ENCODE results near the gene EYS.

The EYS gene

DNA sequence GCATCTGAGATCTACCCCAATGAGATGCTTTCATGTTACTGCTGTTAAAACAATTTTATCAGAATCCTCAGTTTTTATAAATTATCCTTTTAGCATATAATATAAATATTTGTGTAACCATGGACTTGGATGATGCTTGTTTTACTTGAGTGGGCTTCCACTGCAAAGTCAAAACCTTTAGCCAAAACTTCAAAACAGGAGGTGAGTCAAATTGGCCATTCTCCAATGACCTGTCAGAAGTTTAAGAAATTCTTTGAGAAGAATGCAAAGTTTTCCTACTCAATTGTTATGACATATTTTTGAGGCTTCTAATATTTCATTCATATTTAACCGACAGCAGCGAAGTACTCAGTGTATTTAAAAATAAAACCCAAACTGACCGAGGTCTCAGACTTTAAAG is 507.9 kb downstream of the EYS start:
- no peak for DNase-seq

DNA sequence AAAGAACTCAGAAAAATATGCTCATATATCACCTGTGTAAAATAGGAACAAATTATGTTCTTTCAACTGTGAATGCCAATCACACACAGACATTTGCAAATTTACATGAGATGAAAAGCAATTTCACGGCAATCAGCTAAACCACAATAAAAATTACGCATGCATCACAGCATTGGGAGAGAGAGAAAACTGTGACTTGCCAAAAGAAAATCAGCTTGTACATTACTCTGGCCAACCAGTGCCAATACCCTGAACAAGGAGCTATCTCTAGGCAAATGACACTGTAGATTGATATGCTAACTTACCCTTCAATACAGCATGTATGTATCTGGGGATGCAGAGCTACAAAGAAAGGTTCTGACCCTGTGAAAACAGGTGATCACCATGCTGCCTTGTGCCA is 515.6 kb downstream of the EYS start:
- no peak for DNase-seq

DNA sequence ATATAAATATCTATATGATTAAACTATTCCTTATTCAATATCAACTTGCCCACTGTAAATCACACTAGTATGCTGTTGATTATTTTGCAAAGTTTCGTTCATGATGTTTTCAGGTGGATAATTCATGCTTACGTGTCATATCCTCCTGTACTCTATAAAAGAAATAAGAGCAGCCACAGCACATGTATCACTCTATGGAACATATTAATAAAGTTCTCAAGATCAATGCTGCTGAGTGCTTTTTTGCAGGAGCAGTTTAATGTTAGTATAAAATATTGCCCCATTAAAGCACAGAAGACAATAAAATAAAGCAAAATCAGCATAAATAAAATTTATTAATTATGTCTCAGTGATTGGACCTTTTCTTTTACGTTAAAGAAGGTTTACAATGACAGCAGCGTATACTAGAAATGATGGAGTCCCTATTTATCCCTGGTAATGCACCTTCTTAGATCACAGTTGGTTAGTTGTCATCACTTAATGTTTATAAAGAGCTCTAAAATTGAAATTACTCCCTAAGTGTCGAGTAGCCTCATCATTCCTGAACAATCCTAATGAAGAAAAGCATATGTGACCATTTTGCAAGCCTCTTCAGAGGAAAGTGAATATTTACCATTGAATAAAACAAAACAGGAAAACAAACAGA is 517.7 kb downstream of the EYS start:
- no peak for DNase-seq

DNA sequence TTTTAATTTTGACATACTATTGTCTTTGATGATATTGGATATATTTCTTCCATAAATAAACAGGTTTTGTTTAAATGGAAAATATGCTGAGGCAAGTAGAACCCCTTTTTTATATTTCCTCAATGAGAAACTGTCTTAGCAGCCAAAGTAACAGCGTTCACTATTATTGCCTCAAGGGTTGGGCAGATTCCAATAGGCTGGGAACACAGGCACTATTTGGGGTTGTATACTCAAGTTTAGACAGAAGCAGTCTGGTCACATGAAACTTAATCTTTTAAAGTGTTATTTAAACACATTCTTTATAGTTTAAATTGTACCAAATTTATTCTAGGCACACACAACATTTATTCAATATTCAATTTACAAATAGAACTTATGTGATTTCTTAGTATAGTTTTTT is 520.2 kb downstream of the EYS start:
- DNase-seq = no peak

DNA sequence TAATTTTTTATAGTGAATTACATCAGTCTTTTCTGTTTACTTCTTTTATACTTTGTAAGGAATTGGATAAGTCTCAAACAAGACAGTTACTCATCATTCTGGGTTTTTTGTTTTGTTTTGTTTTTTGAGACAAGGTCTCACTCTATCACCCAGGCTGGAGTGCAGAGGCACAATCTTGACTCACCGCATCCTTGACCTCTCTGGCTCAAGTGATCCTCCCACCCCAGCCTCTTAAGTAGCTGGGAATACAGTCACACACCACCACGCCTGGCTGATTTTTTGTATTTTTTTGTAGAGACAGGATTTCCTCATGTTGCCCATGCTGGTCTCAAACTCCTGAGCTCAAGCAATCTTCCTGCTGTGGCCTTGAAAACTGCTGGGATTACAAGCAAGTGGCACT is 524.3 kb downstream of the EYS start:
- DNase-seq = no peak

DNA sequence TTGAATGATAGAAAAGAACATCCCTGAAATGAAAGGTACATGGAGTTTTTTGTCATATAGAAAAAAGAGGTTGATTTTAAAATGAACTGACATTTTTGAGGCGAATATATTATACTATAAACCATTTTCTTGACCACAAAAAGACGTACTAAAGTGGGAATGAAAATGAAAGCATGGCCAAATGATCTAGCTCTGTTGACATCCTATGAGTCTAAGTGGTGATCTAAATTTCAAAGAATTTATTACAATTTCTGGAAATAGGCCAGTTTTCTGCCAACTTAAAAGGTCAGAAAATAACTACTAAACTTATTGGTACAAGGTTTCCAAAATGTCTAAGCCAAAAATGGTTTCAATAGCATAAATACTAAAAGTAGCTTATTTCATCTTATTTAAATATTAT is 536.8 kb downstream of the EYS start:
- DNase-seq = no peak

DNA sequence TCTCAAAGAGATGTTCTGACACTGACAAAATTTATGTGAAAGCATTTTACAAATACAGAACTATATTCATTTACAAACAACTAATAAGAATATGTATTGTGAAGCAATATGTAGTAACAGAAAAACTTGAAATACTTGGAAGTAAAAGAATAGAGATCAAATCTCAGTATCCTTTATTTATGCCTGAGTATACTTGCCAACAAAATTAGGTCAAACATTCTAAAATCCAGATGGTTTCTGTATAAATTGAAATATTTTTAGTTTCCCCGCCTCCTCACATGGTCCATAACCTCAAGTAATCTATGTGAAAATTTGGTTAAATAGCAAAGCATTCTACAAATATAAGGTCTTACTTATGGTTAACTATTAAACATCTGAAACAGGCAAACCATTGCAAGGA is 545.4 kb downstream of the EYS start:
- DNase-seq = no peak

DNA sequence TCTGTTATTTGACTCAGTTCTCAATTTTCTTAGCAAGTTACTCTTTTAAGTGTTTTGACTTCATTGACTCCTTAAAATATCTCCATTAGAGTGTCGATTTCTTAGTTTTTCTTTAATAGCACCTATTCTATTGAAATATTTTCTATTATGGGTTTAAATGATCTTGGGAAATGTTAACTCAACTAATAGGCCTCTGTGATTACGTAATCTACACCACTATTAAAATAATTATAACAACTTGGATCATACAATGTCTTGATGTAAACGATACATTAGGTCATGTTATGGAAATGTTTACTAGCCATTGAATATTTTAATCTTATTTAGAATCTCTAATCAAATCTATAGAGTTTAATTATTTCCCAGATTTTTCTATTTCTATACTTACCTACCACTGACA is 550.0 kb downstream of the EYS start:
- DNase-seq = no peak

DNA sequence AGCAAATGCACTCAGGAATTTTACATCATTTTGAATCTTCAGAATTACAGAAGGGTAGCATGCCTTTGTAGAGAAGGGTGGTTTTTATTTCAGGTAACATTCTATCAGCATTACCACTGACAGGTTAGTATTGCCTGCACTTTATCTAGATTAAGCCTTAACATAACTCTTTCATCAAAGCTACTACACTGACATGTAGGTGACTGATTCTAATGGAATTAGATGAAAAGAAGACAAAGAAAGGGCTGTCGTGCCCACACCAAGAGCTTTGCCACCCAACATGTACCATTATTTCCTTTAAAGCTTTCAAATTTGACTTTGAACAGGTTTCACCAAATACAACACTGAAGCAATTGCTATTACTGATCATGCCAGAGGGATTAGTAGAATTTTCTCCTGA is 551.9 kb downstream of the EYS start:
- DNase-seq = no peak

DNA sequence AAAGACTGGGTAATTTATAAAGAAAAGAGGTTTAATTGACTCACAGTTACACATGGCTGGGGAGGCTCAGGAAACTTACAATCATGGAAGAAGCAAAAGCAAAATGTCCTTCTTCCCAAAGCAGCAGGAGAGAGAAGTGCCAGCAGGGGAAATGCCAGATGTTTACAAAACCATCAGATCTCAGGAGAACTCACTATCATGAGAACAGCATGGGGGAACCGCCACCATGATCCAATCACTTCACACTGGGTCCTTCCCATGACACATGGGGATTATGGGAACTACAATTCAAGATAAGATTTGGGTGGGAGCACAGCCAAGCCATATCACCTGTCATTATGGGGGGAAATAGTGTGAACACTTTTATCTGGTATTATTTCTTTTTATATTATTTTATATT is 557.2 kb downstream of the EYS start:
- DNase-seq = no peak

DNA sequence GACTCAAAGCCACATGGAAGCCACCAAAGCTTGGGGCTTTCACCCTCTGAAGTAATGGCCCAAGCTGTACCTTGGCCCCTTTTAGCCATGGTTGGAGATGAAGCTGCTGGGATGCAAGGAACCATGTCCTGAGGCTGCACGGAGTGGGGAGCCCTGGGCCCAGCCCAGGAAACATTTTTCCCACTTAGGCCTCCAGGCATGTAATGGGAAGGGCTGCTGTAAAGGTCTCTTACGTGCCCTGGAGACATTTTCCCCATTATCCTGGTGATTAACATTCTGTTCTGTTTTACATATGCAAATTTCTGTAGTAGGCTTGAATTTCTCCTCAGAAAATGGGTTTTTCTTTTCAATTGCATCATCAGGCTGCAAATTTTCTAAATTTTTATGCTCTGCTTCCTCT is 558.2 kb downstream of the EYS start:
- no peak for DNase-seq

DNA sequence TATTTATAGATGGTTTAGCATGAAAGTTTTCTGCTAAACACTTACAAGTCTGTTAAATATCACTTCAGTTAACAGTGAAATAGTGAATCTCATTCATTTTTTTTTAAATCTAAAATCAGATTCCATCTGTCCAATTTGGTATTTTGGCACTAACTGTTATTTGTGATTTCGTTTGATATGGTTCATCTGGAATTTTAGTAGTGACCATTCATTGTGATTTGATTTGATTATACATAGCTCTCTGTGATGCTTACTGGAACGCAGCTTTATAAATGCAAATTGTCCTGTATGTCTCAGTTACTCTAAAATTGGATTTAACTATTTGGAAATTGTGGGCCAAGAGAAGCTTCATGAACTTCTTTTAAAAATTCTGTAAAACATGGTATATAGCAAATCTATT is 571.5 kb downstream of the EYS start:
- DNase-seq = no peak

DNA sequence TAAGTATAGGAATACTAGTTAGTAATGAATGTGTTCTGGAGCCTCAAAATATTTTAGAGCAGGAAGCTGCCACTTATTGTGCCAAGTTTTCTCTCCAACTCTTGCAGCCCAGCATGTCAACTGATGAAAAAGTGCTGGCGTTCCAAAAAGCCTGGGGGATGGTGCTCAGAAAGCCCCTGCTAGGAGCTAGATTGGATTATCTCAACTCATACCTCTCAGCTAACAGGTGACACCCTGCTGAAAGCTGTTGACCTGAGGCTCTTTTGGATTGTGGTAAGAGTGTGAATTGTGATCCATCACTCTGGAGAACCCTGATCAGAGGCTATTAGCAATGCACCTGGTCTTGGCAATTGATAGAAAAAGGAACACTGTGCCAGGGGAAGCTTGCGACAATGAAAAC is 580.4 kb downstream of the EYS start:
- no peak for DNase-seq

DNA sequence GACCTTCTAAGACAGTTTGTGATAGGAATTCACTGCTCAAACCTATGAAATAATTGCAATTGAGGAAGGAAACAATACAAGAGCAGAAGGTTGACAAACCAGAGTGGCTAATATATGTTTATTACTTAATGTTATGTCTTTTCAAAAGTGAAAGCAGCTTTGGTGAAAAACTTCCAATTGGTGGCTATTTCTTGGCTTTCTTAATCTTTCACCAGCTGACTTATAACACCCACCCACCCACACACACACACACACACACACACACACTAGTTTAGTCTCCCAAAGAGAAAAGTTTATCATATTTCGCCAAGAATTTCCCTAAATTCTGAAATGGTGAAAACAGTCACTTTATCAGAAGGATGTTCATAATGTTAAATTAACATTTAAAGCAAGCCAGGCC is 583.5 kb downstream of the EYS start:
- no peak for DNase-seq

DNA sequence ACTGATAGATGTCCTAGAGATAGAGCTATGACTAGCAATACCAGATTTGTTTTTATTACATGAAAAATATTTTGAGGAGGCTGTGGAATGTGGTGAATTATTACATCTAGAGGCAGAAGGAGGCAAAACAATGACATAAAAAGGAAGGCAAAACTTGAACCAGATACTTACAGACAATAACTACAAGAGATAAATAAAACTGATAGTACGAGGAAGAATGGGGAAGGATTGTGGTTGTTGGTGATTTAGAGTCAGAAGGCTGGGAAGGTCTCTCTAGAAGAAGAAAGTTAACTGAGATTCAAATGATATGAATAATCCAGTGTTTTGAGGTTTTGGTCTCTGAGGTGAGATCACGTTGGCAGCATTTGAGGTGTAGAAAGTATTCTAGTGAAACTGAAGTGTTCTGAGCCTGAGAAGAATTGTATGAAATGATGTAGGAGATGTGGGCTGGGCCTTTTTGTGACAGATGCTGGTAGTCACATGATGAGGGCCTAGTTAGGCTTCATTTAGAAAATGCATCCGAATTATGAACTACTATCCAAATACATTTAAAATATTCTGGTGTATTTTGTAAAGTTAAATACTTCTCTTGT is 589.1 kb downstream of the EYS start:
- no peak for DNase-seq

DNA sequence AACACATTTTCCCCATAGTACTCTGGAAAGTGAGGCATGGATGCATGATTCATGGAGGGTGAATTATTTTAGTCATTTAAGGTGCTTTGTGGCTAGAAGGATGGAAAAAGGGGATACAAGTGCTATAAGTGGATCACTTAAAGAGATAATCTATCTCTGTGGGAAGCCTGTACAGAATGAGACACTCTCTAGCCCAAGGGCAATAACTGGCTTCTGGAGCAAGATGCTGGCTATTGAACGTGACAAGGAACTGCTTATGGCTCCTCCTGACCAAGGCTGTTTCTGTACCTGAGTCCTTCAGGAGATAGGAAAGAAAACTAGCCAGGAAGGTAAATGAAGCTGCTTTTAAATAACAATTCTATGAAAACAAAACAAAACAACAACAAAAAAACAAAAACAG is 590.7 kb downstream of the EYS start:
- DNase-seq = no peak

DNA sequence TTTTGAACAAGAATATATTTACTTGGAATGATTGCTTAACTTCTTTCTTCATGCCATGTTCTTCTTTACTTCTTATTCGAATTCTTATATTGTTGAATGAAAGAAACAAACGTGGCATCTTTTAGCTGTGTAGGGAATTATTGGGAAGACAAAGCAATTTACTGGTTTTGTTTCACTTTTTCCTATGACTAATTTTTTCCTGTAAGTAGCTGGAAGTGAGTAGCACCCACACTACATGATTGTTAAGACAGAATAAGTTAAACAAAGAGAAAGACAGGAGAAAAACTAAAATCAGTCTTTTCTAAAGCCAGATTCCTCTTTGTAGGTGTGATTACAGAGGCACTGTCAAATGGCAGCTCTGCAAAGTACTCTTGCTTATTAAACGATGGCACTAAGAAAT is 593.4 kb downstream of the EYS start:
- no peak for DNase-seq

DNA sequence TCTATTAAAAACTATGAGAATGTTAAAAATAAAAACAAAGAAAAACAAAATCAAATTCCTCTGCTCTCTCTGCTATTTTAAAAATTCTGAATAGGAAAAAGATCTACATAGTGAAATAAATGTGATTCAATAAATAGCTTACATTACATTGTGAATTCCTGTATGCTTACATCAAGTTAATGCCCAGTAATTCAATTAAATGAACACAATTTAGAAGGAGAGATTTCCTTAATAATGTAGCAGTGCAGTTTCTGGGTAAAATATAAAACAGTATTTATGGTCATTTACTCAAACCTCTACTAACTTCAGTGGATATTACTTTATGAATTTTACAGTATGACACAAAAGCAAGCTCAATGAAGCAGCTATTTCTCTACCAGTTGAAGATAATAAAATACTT is 594.6 kb downstream of the EYS start:
- DNase-seq = no peak

DNA sequence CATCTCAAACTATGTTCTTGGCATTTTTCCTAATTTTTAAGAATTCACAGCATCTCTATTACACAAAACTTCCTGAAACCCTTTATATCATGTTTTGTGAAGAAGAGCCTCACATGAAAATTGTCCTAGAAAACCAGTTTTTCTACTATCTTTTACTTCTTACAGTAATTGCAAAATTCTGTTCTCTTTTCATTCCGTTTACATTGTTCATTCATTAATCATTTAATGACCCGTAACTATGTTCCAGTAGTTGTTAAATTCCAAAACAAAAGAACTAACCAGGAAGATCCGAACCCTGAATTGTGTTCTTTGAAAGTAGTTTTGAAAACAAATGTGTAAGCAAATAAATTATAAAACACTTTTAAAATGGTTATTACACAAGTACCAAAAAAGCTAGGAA is 597.0 kb downstream of the EYS start:
- DNase-seq = no peak

DNA sequence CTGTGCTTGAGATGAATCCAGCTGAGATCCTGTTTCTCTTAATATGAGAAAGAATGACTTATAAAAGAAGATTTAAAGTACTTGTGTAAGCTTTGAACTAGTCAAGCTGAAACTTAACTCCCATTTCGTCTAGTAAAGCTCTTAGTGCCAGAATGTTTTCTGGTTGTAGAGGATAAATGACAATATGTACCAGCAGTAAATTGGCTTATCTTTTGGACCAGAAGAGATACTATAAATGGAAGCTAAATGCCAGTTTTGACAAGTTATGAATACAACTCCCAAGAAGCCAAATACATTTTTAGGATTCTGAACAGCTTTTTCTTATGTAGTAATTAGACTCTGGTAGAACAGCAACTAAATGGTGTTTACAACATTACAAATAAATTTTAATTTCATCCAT is 608.7 kb downstream of the EYS start:
- DNase-seq = no peak

DNA sequence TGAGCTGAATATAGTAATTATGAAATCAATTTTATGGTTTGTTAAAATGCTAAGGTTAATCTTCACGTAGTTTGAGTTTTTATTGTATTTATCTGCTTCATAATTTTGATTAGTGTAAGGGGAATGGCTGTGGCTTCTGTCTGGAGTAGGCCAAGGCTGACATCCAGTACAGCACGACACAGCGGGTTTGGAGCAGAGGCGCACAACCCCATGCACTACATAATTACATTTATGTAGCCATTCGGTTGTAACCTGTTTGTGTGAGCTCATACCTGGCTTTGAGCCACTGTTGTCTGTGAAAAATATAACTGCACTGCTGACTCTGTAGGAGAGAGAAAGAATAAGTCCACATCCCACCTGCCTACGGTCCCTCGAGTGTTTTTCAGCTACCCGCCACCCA is 615.5 kb downstream of the EYS start:
- DNase-seq = no peak

DNA sequence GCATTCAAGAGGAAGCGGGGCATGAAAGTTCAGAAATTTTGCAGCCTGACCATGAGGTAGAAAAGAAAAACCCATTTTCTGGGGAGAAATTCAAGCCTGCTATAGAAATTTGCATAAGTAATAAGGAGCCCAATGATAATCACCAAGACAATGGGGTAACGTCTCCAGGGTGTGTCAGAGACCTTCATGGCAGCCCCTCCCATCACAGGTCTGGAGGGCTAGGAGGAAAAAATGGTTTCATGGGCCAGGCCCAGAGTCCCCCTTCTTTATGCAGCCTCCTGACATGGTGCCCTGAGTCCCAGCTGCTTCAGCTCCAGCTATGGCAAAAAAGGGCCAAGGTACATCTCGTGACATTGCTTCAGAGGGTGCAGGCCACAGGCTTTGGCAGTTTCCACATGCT is 618.5 kb downstream of the EYS start:
- DNase-seq = no peak

DNA sequence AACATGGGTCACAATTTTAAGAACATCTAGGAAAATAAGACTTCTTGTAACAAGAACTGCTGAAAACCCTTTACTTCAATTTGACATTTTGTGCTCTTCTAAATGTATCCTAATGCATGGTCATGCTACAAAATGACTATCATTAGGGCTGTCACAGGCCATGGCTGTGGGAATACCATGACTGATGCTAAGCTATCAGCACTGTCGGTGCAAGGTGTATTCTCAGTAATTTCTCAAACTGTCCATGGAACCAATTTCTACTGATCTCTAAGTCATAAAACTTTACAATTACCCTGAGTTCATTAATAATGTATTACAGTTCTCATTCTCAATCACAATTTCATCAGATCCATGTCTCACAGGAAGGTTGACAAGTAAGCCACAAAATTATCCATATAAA is 625.3 kb downstream of the EYS start:
- no peak for DNase-seq

DNA sequence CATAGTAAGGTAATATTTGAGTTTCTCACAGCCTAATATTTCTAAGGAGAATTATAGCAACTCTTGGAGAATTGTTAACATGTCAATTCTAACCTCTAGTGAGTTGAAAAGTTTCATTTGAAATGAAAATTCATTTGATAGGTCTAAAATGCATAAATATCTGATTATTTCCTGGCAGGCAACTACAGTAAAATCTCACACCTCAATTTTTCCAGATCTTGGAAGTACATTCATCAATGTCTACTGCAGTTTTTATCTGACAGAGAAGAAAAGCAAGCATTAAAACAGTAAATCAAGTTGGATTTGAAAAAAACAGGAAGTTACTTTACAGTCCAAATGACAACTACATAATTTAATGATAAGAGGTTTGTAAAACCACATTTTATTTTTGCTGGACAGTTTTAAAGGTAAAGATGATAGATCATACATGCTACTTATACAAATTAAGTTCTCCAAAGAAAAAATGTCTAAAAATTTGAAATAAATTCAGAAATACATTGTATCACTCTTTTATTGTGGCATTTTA is 631.3 kb downstream of the EYS start:
- DNase-seq = no peak

DNA sequence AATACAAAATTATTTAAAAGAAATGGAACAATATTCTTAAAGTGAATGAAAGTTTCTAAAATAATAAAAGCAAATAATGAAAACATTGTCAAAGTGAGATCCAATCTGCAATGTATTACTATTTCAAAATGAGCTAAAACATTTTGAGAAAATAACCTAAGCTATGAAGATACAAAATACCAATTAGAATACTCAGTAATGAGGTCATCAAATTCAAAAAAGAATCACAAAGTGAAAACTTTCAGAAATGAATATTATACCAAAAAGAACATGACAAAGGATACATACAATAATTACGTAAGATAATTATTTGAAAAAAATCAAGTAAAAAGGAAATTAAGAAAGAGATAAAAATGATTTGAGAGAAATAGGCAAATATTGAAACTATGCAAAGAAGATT is 634.5 kb downstream of the EYS start:
- no peak for DNase-seq
